ENCODE results near the gene NEDD9. TPM values are rescaled to one million over a fixed set of nuclear protein-coding genes. Genes with fewer than 3 reads are reported as not detected.

Gene NEDD9
- polyA plus RNA-seq, 1 of the 3 experiments (the other 2 are of a cell fraction) = 7.4 TPM

DNA sequence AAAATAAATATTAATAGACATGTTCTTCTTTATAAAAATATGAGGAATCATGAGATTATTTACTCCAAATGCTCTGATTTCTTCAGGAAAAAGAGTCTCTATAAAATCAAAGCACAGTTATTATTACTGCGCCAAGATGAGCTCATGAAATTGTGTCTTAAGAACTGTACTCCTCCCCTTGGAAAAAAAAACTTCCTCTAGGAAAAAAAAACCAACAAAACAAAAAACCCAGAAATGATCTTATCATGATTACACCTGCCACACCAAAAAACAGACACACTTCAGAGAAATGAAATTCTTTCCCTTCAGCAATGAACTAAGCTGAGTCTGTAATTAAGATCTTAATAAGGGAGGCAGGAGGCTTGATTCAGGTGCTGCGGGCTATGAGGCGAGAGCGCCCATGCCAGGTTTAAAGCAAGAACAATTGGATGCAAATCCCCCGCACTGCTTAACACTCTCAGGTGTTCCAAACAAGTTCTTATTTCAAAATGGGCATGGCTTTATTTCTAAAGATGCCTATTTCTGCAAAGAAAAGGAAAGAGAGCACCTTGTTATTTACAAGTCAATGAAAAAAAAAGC lies 9.1 kb downstream of the NEDD9 start:
- no peak for DNase-seq
- POLR2A ChIA-PET = interaction anchor here (1.6 to 4.2 kb wide), 2 partner anchors 8 to 169 kb away, joined by 3 to 23 read pairs; partner anchors contain the start of gene NEDD9
- Histone ChIP-seq H2AFZ (ENCODE audit: low read depth) (no peak overlapping the region), H3K9me2 (no peaks in the 10 kb centered on the region), H3K4me1 (ENCODE audit: control insufficient read depth in 1 of 2, insufficient read depth in 2 of 2, low read depth in 1 of 2, low read length in 1 of 2) (peaks cover 24 to 60% of the 10 kb centered on the region in 2 experiments; a peak in 3 of 4 replicates), H3K4me3 (ENCODE audit: low read depth in 2 of 2, low read length in 1 of 2) (no peak overlapping the region; a peak in 1 of 4 replicates), H3K36me3 (replicated peaks in 1 of 2; ENCODE audit: control insufficient read depth in 1 of 2, insufficient read depth in 2 of 2, low read length in 1 of 2) (peaks cover 4 to 11% of the 10 kb centered on the region in 2 experiments), H3K79me2 (ENCODE audit: insufficient read depth) (peaks cover 100% of the 10 kb centered on the region), H3K4me2 (no peak overlapping the region), H3K9ac (no peak overlapping the region), H3F3A (replicated peaks; ENCODE audit: insufficient read depth) (peaks cover 12% of the 10 kb centered on the region), H3K27ac (ENCODE audit: low read depth in 2 of 2, low read length in 1 of 2) (peak overlapping the region in 1 of 2 experiments; percentile 78; a peak in 2 of 4 replicates), H3K9me3 (no peaks in the 10 kb centered on the region), H4K20me1 (ENCODE audit: insufficient read depth) (peaks cover 4% of the 10 kb centered on the region; the same call in 1 of the 2 replicates), H3K27me3 (ENCODE audit: insufficient read depth) (no peaks in the 10 kb centered on the region)
- CTCF ChIA-PET = interaction anchor here (3.9 kb wide), 1 partner anchor 272 kb away, joined by 27 read pairs; no protein-coding TSS in a partner anchor
- TF ChIP-seq TCF12 (IDR thresholded peaks at IDR 0.05) = no peak
- TF ChIP-seq GATA2 (CRISPR knock-in tag; IDR thresholded peaks at IDR 0.05) = no peak
- TF ChIP-seq, protein P1, sequence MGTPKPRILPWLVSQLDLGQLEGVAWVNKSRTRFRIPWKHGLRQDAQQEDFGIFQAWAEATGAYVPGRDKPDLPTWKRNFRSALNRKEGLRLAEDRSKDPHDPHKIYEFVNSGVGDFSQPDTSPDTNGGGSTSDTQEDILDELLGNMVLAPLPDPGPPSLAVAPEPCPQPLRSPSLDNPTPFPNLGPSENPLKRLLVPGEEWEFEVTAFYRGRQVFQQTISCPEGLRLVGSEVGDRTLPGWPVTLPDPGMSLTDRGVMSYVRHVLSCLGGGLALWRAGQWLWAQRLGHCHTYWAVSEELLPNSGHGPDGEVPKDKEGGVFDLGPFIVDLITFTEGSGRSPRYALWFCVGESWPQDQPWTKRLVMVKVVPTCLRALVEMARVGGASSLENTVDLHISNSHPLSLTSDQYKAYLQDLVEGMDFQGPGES (IDR thresholded peaks at IDR 0.05; ENCODE audit: low read depth, low read length) = no peak
- no peak for TF ChIP-seq RAD21 (IDR thresholded peaks at IDR 0.05; ENCODE audit: low read length)
- TF ChIP-seq CHD2 (IDR thresholded peaks at IDR 0.05; ENCODE audit: low read length, partially characterized antibody) = no peak
- TF ChIP-seq, protein P2, sequence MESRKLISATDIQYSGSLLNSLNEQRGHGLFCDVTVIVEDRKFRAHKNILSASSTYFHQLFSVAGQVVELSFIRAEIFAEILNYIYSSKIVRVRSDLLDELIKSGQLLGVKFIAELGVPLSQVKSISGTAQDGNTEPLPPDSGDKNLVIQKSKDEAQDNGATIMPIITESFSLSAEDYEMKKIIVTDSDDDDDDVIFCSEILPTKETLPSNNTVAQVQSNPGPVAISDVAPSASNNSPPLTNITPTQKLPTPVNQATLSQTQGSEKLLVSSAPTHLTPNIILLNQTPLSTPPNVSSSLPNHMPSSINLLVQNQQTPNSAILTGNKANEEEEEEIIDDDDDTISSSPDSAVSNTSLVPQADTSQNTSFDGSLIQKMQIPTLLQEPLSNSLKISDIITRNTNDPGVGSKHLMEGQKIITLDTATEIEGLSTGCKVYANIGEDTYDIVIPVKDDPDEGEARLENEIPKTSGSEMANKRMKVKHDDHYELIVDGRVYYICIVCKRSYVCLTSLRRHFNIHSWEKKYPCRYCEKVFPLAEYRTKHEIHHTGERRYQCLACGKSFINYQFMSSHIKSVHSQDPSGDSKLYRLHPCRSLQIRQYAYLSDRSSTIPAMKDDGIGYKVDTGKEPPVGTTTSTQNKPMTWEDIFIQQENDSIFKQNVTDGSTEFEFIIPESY (IDR thresholded peaks at IDR 0.05; ENCODE audit: borderline replicate concordance, low read depth) = no peak
- no peak for TF ChIP-seq NFIC (IDR thresholded peaks at IDR 0.05; ENCODE audit: borderline replicate concordance)
- no peak for TF ChIP-seq FOSL2 (IDR thresholded peaks at IDR 0.05; ENCODE audit: borderline replicate concordance, low read depth)
- TF ChIP-seq NRF1 (IDR thresholded peaks at IDR 0.05; ENCODE audit: low read depth, low read length) = no peak
- TF ChIP-seq SIN3A (IDR thresholded peaks at IDR 0.05; ENCODE audit: borderline replicate concordance, low read depth, low read length) = no peak
- TF ChIP-seq EP300 (IDR thresholded peaks at IDR 0.05; ENCODE audit: borderline replicate concordance in 1 of 2, low read depth in 1 of 2, low read length in 1 of 2) = no peak
- TF ChIP-seq JUND (IDR thresholded peaks at IDR 0.05) = no peak
- TF ChIP-seq, protein P3, sequence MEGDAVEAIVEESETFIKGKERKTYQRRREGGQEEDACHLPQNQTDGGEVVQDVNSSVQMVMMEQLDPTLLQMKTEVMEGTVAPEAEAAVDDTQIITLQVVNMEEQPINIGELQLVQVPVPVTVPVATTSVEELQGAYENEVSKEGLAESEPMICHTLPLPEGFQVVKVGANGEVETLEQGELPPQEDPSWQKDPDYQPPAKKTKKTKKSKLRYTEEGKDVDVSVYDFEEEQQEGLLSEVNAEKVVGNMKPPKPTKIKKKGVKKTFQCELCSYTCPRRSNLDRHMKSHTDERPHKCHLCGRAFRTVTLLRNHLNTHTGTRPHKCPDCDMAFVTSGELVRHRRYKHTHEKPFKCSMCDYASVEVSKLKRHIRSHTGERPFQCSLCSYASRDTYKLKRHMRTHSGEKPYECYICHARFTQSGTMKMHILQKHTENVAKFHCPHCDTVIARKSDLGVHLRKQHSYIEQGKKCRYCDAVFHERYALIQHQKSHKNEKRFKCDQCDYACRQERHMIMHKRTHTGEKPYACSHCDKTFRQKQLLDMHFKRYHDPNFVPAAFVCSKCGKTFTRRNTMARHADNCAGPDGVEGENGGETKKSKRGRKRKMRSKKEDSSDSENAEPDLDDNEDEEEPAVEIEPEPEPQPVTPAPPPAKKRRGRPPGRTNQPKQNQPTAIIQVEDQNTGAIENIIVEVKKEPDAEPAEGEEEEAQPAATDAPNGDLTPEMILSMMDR (IDR thresholded peaks at IDR 0.05) = no peak
- TF ChIP-seq, protein P4, sequence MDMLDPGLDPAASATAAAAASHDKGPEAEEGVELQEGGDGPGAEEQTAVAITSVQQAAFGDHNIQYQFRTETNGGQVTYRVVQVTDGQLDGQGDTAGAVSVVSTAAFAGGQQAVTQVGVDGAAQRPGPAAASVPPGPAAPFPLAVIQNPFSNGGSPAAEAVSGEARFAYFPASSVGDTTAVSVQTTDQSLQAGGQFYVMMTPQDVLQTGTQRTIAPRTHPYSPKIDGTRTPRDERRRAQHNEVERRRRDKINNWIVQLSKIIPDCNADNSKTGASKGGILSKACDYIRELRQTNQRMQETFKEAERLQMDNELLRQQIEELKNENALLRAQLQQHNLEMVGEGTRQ (IDR thresholded peaks at IDR 0.05; ENCODE audit: borderline replicate concordance, low read depth, low read length) = no peak
- 93% methylated on average over 5 of the region's 5 CpGs for WGBS (ENCODE audit: low lambda C conversion rate)
